ENCODE measurements around the gene MPIG6B.
A peak's percentile ranks its signal among the peaks of the same experiment; 100 is the strongest.

MPIG6B gene

GRCh38 chr6:31723245-31723979, at the start of gene MPIG6B:
Gene MPIG6B, plus strand, starts transcription at chr6:31723373. Its CDS starts 11 bp downstream, at chr6:31723384.
- Mint-ChIP-seq H3K4me3 (no peak within 1 kb of the TSS), H3K4me1 (ENCODE audit: low read depth) (peaks cover 24% of the 10 kb centered on the region)

DNA sequence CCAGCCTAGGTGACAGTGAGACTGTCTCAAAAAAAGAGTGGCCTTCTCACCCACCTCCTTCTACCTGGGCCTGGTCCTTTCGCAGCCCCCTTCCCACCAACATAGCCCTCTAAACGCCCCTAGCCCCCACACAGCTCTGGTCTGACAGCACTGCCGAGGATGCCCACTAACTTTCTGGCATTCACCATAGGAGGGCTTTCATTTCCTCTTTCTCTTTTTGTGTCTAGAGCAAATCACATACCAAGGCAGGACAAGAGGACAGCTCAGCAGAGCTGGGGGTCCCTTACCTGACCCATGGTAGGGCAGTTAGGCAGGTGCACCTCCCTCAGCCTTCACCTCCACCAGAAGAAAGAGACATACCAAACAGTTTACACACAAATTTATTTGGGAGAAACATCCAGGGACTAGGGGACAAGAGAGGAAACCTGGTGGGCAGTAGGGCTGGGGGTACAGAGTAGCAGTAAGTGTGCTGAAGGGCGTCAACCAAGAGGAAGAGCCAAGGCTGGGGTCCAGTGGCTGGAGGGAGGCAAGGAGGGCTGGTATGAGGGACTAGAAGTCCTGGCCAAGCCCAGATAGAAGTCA, 46.8 kb upstream of the MPIG6B start:
- peaks cover 22% of the 10 kb centered on the region for H3K4me1 Mint-ChIP-seq (ENCODE audit: low read depth)
- no peak overlapping the region for H3K4me3 Mint-ChIP-seq
- H3K9me3 Mint-ChIP-seq, result no peaks in the 10 kb centered on the region
- no peaks in the 10 kb centered on the region for H3K27me3 Mint-ChIP-seq (ENCODE audit: low read depth)
- H3K27ac Mint-ChIP-seq, result no peak overlapping the region
- peaks cover 18% of the 10 kb centered on the region for H3K36me3 Mint-ChIP-seq (ENCODE audit: low read depth)

More at GRCh38 chr6:31723245-31723979, at the start of gene MPIG6B:
- Mint-ChIP-seq H3K27me3 (ENCODE audit: low read depth) (no peaks in the 10 kb centered on the region), H3K27ac (no peak within 1 kb of the TSS), H3K9me3 (no peaks in the 10 kb centered on the region), H3K36me3 (ENCODE audit: low read depth) (peaks cover 10% of the 10 kb centered on the region)

GRCh38 chr6:31676904-31677303, 46.3 kb upstream of the MPIG6B start:
- Mint-ChIP-seq H3K27ac (no peak overlapping the region), H3K36me3 (ENCODE audit: low read depth) (peaks cover 16% of the 10 kb centered on the region), H3K4me3 (no peak overlapping the region), H3K27me3 (ENCODE audit: low read depth) (no peaks in the 10 kb centered on the region), H3K9me3 (no peaks in the 10 kb centered on the region), H3K4me1 (ENCODE audit: low read depth) (peaks cover 24% of the 10 kb centered on the region)

DNA sequence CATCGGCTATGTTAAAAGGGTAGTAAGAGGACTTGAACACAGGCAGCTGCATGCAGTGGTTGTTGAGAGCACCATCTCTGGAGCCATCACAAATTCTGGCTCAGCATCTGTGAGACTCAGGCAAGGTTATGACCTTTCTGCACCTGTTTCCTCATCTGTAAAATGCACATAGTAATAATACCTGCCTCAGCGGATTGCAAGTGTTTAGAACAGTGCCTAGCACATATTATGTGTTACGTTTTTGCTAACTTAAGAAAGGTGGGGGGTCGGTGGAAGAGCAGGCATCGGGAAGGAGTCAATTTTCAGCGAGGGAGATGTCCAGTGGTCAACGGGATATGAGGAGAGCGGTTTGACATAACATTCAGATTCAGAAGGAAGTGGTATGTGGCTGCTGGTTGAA, 45.2 kb upstream of the MPIG6B start:
- H3K4me1 Mint-ChIP-seq (ENCODE audit: low read depth), result peaks cover 24% of the 10 kb centered on the region
- no peak overlapping the region for H3K4me3 Mint-ChIP-seq
- no peak overlapping the region for H3K27ac Mint-ChIP-seq
- no peaks in the 10 kb centered on the region for H3K9me3 Mint-ChIP-seq
- H3K36me3 Mint-ChIP-seq (ENCODE audit: low read depth), result peaks cover 8% of the 10 kb centered on the region
- no peaks in the 10 kb centered on the region for H3K27me3 Mint-ChIP-seq (ENCODE audit: low read depth)

DNA sequence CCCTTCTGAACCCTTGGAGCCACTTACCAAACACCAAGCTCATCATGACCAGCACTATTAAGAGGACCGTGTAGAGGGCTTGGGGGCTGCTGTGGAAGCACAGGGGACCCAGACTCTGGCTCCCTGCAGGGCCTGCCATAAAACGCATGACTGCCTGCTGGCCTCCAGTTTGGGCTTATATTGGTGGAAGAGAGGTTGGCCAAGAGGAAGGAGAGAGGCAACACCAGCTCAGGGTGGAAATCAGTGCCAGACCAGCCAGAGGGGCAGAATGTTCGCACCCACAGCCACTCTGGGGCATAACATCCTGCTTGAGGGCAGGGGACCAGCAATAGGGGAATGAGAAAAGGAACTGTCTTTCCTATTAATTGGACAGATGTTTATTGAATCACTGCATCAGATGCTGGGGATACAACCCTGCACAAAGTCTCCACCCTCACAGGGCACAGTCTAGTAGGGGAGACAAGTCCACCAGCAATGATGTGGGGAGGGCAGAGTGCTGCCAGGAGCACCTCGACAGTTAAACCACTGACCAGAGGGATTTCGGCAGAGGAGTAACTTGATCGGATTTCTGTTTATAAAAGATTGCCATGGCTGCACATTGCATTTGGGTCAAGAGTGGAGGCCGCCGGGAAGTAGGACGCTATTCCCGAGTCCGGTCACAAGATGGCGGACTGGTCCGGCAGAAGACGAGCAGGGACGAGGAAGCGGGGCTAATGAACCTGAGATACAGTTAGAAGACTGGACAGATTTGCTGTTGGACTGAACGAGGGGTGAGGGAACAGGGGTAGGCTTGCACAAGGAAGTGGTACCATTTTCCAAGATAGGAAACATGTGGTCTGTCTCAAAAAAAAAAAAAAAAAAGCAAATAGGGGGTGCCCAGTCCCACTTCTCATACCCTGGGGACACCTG, 42.7 kb upstream of the MPIG6B start, which contains the start of gene LY6G5C:
TSS of gene LY6G5C (minus strand) at position 842 of the 909 bp plus-strand sequence. CDS start at position 148, 694 bp downstream.
- H3K27ac Mint-ChIP-seq, result peak within 1 kb of the TSS; percentile 76
- H3K9me3 Mint-ChIP-seq, result no peaks in the 10 kb centered on the region
- peaks cover 5% of the 10 kb centered on the region for H3K36me3 Mint-ChIP-seq (ENCODE audit: low read depth)
- H3K27me3 Mint-ChIP-seq (ENCODE audit: low read depth), result no peaks in the 10 kb centered on the region
- H3K4me1 Mint-ChIP-seq (ENCODE audit: low read depth), result peaks cover 24% of the 10 kb centered on the region
- H3K4me3 Mint-ChIP-seq, result peak within 1 kb of the TSS; percentile 81

DNA sequence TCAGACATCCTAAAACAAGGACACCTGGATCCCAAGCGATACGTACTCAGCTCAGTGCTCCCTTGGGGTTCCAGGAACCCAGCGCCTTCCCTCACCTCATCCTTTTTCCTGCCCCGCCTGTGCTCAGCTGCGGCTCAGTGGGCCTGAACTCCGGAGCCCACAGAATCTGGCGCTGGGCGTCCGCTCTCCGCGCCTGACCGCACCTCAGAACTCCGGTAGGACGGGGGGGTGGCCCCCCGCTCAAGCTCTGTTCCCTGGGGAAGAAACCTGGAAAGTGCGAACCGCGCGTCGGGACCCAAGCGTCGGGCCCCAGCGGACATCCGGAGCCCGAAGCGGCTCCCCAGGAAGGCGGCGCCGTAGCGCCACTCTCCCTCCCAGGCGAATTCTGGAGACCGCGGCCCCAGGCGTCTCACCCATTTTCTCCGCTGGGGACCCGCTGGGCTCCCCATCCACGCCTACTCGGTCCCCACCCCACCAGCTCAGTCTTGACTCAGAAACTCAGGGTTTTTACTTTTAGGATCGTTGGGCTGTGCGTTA, 42.0 kb upstream of the MPIG6B start:
- H3K4me1 Mint-ChIP-seq (ENCODE audit: low read depth), result peaks cover 24% of the 10 kb centered on the region
- H3K27me3 Mint-ChIP-seq (ENCODE audit: low read depth), result no peaks in the 10 kb centered on the region
- peak overlapping the region; percentile 81 for H3K4me3 Mint-ChIP-seq

DNA sequence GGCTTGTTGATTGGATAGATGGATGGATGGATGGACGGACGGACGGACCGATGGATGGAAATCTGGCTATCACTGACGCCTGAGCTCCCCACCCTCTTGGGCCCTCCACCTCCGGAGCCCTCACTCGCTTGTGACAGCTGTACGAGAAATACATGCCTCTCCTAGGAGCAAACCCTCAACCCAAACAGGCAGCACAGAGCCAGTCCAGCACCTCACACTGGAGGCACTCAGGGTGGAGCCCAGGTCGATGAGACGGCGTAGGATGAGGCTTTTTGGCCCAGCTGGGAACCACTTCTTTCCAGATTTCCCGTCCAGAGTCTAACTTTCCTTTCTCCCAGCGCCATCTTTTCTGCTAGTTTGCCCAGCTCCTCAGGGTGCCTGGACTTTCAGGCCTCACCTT, 39.6 kb upstream of the MPIG6B start:
- Mint-ChIP-seq H3K4me1 (ENCODE audit: low read depth) (peaks cover 18% of the 10 kb centered on the region), H3K4me3 (no peak overlapping the region), H3K27me3 (ENCODE audit: low read depth) (no peaks in the 10 kb centered on the region), H3K27ac (no peak overlapping the region), H3K36me3 (ENCODE audit: low read depth) (peaks cover 19% of the 10 kb centered on the region), H3K9me3 (no peaks in the 10 kb centered on the region)

More for the DNA sequence above, 42.0 kb upstream of the MPIG6B start:
- H3K27ac Mint-ChIP-seq, result peak overlapping the region; percentile 76
- H3K36me3 Mint-ChIP-seq (ENCODE audit: low read depth), result peaks cover 8% of the 10 kb centered on the region
- no peaks in the 10 kb centered on the region for H3K9me3 Mint-ChIP-seq

DNA sequence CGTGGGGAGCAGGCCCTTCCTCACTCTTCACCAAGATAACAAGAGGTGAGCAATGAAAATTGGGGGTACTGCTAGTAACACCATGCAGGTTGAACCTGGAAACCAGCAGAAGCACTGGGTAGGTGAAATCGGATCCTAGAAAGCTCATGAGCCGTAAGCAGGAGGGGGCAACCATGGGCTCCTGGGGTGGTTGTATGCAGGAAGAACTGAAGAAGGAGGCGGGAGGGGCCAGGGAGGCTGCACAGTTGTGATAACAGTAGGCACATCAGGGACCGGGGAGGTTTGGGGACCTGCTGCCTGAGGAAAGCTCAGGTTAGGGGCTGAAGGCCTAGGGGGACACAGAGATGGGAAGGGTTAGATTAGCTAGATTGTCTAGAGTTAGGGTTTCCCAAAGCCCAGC, 36.7 kb upstream of the MPIG6B start:
- H3K27me3 Mint-ChIP-seq (ENCODE audit: low read depth), result no peaks in the 10 kb centered on the region
- H3K36me3 Mint-ChIP-seq (ENCODE audit: low read depth), result peaks cover 31% of the 10 kb centered on the region
- no peak overlapping the region for H3K4me3 Mint-ChIP-seq
- peaks cover 1% of the 10 kb centered on the region for H3K4me1 Mint-ChIP-seq (ENCODE audit: low read depth)
- no peaks in the 10 kb centered on the region for H3K9me3 Mint-ChIP-seq
- no peak overlapping the region for H3K27ac Mint-ChIP-seq

- no peaks in the 10 kb centered on the region for H3K4me1 Mint-ChIP-seq (ENCODE audit: low read depth)
- H3K27me3 Mint-ChIP-seq (ENCODE audit: low read depth), result no peaks in the 10 kb centered on the region
- H3K4me3 Mint-ChIP-seq, result no peak overlapping the region
- peaks cover 31% of the 10 kb centered on the region for H3K36me3 Mint-ChIP-seq (ENCODE audit: low read depth)
- no peak overlapping the region for H3K27ac Mint-ChIP-seq
- no peaks in the 10 kb centered on the region for H3K9me3 Mint-ChIP-seq
Observed at GRCh38 chr6:31687321-31687720, 35.9 kb upstream of the MPIG6B start.

- H3K36me3 Mint-ChIP-seq (ENCODE audit: low read depth), result peaks cover 37% of the 10 kb centered on the region
- H3K27ac Mint-ChIP-seq, result no peak overlapping the region
Observed at GRCh38 chr6:31687860-31688693, 35.1 kb upstream of the MPIG6B start.

DNA sequence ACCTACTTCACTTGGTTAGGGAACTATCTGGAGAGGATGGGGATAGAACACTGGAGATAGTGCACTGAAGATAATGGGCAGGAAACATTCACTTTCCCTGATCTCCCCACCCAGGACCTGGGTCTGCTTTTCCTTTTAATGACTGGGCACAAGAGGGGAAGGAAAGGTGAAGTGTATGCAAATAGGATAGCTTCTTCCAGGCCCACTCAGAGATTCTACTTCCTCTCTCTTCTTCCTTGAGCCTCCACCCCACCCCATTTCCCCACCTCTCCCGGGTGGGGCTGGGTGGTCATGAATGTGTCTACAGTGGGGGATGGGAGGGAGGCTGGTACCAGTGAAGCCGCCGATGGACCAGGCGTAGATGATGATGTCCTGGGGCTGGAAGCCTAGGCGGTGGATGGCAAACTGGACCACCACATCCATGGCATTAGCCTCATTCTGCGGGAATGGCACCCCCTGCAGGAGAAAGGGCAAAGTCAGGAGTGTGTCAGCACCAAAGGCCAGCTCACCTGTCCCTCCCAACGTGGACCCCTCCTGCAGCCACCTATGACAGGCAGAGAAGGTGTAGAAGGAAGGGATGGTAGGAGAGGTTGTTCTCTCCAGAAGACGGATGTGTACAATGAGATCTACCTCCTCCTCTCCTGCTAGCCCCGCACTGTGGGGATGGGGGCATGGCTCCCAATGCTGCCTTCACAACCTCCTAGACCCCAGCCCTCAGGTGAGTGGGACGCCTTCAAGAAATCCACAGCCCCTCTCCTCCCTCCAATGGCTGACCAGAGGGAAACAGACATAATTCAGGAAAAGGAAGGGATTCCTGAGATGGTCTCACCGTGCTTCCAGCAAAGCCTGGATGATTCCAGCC, 33.7 kb upstream of the MPIG6B start:
- Mint-ChIP-seq H3K9me3 (no peaks in the 10 kb centered on the region), H3K27ac (no peak overlapping the region), H3K27me3 (ENCODE audit: low read depth) (no peaks in the 10 kb centered on the region), H3K4me3 (no peak overlapping the region), H3K4me1 (ENCODE audit: low read depth) (no peaks in the 10 kb centered on the region), H3K36me3 (ENCODE audit: low read depth) (peaks cover 38% of the 10 kb centered on the region)

More at GRCh38 chr6:31687860-31688693, 35.1 kb upstream of the MPIG6B start:
- H3K4me3 Mint-ChIP-seq, result no peak overlapping the region
- H3K9me3 Mint-ChIP-seq, result no peaks in the 10 kb centered on the region
- no peaks in the 10 kb centered on the region for H3K4me1 Mint-ChIP-seq (ENCODE audit: low read depth)
- no peaks in the 10 kb centered on the region for H3K27me3 Mint-ChIP-seq (ENCODE audit: low read depth)

DNA sequence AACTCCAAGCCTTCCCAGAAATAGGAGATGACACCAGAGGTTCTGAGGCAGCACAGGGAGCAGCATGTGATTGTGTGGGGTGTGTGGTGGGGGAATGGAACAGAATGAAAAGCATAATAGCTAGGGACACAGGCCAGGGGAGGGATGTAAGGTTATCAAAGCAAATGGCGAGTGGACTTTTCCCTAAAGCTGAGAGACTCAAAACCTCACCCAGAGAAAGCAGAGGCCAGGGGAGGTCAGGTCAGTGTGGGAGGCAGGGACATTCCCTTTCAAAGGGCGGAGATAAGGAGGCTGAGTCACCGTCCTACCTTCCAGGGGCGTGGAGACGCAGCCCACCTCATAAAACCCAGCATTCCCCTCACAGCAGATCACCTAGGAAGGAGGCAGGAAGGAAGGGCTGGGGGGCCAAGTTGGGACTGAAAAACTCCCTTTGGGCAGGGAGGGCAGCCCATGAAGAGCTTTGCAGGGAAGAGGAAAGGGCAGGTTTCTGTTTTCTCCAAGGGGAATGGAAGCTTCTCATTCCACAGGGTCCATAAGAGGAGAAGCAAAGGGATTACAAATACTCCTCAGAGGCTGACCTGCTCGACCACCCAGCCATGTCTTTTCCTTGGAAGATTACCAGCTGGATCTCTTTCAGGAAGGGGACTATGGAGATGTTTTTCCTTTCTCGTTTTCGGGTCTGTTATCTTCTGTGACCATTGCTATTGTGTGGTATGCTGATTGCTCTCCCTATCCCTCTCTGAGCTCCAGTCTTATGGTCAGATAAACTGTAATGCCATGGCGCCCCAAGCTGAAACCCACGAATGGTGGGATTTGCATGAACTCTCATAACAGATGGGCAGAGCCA, 32.7 kb upstream of the MPIG6B start:
- Mint-ChIP-seq H3K4me3 (no peak overlapping the region), H3K27ac (no peak overlapping the region), H3K27me3 (ENCODE audit: low read depth) (no peaks in the 10 kb centered on the region), H3K9me3 (no peaks in the 10 kb centered on the region), H3K4me1 (ENCODE audit: low read depth) (no peaks in the 10 kb centered on the region), H3K36me3 (ENCODE audit: low read depth) (peaks cover 38% of the 10 kb centered on the region)

All from T-helper 1 cell treated with Interleukin-12 subunit alpha and Interleukin-12 subunit beta and Interleukin-4 antibody, amounts not matched to agents 30 μg/mL and 1 μg/mL, for 36 hours (primary cell).